Peyer's patch (tissue), 4 donors: Measurements from ENCODE around the gene NBR1.
"Not testable (repeated sequence)": the region's sequence is repeated elsewhere in the genome, so short reads cannot be mapped to it uniquely, and the experiment has no call there.

Experiments used
- CTCF ChIP-seq, 6 experiments: fragments of 450-650 bp in 4 of 6; fragments of 200-600 bp in 2 of 6; sonication (generic) in 1 of 6; IDR thresholded peaks; one replicate each; pipeline ENCODE4 v1.5.1; 2017 to 2019; ENCODE audit warnings: antibody characterized with exemption in 6 of 6, mild to moderate bottlenecking in 3 of 6, moderate library complexity in 1 of 6
- POLR2A ChIP-seq, 2 donors: fragments of 450-650 bp; IDR thresholded peaks; one replicate each; pipeline ENCODE4 v1.5.1; 2017; ENCODE audit warnings: antibody characterized with exemption in 2 of 2, mild to moderate bottlenecking in 2 of 2, moderate library complexity in 2 of 2

- TF ChIP-seq CTCF, POLR2A (IDR thresholded peaks at IDR 0.05): not testable (repeated sequence)
Measured at GRCh38 chr17:43203013-43203412, 32.0 kb downstream of the NBR1 start.
